HG03066 (cell line): ENCODE measurements around the gene FABP7.

Experiments
- ATAC-seq: cut with Tn5 transposase; IDR thresholded peaks from one replicate; pipeline ENCODE4 v1.9.1; 2021; ENCODE audit warnings: low read depth; ENCODE audit not compliant: unreplicated experiment

Gene FABP7

DNA sequence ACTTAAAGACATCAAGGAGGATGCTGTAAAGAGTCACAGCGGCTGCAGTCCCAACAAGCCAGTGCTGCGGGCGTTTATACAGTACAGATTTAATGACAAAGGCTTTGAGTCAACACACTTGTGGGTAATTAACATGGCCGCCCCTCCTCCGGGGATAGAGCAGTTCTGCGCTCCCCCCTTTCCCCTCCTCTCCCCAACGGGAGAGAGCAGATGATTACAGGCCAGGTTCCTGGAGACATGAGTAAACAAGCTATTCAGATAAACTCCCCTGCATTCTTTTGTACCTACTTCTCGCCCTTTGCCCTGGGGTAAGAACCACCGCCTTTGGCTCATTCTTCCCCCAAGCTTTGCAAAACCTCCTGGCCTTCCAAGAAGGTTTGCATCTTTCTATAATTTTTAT, 23.6 kb upstream of the FABP7 start:
- ATAC-seq = no peak

DNA sequence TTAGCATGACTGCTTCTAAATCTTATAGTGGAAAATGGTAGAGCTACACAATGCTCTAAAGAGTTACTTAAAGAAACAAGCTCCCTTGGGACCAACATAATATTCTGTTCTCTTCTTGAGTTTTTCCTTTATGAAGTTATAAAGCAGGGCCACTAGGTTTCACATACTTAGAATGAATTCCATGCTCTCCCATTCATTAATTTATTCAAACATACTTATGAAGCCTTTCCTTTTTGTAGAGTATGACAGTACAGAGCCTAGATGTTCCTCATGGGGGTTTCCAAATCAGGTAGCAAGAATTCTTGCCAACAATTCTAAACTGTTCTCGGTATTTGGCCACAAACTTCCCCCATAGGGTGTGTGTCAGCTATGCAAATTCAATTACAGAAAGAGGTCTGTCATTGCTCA, 20.6 kb upstream of the FABP7 start:
- peak; percentile 96 for ATAC-seq

DNA sequence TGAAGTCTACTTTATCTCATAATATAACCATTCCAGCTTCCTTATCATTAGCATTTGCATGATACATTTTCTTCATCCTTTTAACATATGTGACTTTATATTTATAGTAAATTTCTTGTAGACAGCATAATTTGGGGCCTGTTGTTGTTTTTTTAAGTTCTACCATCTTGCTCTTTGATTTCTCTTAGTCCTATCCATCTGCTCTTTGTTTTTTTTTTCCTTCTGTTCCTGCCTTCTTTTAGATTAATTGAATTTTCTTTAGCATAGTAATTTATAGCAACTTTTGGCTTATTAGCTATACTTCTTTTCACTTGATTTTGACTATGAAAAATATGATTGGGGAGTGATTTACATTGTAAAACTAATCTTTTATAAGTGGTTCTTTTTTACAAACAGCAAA, 19.2 kb upstream of the FABP7 start:
- ATAC-seq = no peak

DNA sequence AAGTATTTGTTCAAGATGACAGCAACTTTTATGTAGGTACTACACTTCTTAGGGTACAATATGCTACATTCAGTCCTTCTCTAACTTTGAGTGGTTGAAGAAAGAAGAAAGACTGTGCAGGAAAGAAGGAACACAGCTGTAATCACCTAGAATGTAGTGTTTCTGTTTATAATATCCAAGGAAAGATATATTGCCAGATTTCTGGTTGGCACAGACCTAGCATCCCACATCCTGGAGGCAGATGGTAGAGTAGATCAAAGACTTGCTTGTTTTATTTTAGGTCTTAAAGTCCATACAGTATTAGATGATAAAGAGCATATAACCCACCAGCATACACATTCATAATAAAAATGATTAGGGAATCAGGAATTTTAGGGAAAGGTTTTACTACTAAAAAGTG, 13.3 kb upstream of the FABP7 start:
- ATAC-seq = no peak

DNA sequence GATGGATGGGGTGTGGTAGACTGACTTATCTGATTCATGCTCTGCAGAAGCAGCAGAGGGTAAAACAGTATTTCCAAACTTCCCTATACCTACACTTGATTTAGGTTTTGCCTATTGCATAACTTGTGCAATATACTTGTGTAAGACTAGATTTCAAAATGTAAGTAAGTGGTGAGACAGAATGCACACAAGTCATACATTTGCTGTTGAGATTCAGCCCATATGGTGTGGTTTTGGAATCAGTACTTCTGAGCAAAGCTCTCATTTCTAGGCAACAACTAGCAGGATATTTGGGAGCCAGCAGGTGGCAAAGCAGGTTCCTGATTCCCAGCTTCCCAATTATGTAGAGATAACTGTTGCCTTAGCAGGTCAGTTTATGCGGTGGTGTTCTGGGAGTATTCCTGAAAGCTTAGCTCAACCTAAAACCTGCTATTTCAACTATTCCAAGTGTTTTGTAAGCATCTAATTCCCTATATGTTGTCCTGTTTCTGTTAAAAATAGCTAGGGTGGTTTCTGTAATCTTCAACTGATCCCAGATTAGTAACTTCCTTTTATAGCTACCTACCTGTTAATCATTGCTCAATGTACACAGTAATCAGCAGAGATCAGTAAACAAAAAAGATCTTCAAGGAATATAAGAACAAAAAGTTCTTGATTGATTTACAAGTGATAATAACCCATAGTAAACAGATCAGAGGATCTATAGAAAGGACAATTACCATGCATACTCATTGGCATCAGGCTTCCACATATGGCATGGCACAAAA, 8.5 kb upstream of the FABP7 start:
- ATAC-seq = no peak

DNA sequence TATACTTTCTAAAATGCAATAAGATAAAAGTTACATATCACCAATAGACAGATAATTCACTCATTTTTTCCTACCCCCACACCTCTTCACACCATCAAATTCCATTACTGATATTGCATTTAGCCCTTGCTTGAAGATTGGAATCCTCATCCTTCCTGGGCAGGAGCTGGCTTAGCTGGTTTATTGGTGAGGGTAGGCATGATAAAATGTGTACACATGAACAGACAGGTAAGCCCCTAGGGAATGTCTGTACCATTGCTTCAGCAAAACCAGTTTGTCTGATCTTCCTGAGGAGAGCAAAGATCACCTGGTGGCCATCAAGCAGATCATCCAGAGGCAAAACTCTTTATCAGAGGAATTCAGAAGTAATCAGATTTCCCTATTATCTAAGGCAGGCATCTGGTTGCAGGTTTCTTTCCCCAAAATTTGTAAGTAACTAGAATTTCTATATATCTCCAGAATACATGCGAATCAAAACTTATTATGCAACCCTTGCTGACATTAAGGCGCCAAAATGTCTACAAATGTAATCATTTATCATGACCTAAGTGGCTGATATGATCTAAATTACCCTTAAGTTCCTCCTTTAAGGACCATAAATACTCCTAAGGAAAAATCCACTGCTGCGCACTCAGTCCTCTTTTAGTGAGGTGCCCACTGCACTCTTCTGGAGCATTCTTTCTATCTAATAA, 6.6 kb upstream of the FABP7 start:
- ATAC-seq = no peak

DNA sequence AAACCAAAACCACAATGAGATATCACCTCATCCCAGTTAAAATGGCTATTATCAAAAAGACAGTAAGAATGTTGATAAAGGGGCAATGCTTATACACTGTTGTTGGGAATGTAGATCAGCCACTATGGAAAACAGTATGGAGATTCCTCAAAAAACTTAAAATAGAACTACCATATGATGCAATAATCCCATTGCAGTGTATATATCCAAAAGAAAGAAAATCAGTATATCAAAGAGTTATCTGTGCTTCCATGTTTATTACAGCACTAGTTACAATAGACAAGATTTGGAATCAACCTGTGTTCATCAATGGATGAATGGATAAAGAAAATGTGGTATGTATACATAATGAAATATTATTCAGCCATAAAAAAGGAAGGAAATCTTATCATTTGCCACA, 3.5 kb upstream of the FABP7 start:
- ATAC-seq = no peak

DNA sequence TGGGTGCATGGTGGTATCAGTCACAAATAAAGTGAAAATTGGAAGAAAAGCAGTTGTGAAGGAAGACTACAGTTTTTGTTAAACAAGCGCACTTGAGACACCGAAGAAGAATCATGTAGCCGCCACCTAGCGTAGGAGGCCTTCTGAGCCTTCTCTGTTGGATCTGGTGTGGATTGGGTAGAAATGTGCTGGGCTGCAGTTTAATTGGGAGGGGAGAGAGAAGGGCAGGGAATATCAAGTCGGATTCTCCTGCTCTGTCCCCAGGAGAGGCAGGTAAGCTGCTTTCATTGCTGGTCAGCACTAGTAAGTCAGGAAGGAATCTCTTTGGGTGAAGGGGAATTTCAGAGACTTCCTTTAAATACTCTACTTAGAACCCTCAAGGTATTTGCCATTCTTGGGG, 1.2 kb upstream of the FABP7 start:
- no peak for ATAC-seq

DNA sequence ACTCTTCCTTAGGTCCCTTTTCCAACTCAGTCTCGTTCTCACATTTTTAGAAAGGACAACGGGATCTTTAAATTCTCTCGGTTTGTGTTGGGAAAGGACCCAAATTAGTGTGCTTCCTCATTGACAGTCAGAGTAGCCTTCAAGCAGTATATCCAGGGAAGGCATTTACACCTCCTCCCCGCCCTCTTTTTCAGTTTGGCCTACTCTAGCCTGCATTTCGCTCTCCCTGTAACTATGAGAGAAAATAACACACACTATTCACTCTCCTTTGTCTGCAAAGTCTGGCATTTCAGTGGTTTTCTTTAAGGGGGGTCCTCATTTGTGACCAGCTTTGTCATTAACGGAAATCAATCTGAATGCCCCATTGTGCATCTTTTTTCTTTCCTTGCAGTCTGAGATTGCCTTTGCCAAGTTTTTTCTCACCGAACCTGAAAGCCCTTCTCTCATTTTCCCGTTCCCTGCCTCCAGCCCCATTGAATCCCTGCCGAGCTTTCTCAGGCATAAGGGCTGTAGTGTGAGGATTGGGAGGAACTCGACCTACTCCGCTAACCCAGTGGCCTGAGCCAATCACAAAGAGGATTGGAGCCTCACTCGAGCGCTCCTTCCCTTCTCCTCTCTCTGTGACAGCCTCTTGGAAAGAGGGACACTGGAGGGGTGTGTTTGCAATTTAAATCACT, 393 bp upstream of the FABP7 start:
- no peak for ATAC-seq

DNA sequence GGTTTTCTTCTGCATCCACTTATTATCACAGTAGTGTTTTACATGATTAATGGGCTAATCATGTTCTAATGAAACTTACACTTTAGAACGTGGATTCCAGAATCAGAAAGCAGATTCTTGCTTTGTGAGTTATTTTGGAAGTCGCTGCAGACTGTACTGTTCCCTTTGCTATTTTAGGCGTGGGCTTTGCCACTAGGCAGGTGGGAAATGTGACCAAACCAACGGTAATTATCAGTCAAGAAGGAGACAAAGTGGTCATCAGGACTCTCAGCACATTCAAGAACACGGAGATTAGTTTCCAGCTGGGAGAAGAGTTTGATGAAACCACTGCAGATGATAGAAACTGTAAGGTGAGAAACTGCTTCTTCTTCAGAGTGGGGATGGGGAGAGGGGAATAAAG, 598 bp downstream of the FABP7 start:
- no peak for ATAC-seq

DNA sequence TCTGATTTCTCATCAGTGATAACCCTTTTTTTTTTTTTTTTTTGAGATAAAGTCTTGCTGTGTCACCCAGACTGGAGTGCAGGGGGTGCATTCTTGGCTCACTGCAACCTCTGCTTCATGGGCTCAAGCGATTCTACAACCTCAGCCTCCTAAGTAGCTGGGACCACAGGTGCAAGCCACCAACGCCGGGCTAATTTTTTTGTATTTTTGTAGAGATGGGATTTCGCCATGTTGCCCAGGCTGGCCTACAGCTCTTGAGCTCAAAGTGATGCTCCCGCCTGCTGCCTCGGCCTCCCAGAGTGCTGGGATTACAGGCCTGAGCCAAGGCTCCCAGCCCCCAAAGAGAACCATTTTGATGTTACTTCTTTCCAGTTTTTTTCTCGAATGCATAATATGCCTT, 2.2 kb downstream of the FABP7 start:
- no peak for ATAC-seq

DNA sequence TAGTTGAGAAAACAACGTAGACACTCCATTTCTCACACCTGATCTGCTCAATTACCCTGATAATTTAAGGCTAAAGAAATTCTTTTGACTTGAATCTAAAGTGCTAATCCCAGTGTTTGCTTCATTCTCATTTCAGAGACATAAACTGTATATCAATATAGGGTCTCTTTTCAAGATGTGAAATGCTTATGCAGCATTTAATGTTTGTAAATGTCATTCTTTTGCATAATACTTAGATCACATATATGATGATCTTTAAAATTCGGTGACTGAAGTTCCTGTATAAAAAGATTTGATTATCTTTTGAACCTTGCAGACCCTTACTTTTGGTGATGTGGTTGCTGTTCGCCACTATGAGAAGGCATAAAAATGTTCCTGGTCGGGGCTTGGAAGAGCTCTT, 3.9 kb downstream of the FABP7 start:
- ATAC-seq = no peak

DNA sequence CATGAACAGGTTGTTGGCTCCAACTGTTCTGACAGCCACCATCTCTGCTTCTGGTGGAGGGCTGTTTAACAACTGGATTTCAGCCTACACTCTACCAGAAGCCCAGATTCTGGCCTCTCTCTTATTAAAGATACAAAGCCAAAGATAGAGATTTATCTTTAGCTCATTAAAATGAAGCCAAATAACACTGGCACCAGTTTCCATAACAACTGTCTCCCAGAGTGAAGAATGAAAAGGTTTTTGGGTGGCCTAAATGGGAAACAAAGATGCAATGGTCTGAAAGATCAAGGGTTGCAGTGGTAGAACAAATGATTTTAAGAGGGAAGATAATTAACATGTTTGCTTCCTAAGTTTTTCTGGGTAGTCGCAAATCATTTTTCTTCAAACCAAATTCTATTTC, 6.4 kb downstream of the FABP7 start:
- no peak for ATAC-seq

DNA sequence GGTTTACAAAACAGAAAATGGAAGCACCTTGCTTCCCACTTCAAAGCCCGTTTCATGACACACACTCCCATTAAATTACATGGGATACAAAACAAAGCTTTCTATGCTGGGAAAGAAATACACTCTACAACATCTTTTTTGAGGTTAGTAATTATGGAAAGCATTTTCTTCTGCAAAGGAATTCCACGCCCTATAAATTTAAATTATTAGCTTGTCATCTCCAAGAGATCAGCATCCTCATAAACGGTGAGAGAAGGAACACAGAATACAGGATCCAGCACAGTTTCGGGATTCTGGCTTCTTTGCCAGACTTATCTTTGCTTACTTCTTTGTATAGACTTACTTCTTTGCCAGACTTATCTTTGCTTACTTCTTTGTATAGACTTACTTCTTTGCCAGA, 8.2 kb downstream of the FABP7 start:
- no peak for ATAC-seq

DNA sequence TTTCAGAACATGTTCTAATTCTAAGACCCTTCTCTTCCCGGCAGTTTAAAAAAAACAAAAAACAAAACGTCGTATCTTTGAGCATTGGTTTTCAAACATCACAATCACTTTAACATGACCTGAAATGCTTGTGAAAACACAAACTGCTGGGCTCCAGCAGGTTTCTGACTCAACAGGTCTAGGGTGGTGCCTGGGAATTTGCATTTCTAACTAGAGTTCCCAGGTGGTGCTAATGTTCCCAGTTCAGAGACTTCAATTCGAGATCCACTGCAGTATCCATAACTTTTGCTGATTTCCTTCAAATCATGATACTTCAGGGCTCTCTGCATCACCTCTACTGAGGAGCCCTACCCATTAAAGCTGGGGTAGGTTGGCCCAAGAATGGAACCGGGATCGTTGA, 8.7 kb downstream of the FABP7 start:
- no peak for ATAC-seq

DNA sequence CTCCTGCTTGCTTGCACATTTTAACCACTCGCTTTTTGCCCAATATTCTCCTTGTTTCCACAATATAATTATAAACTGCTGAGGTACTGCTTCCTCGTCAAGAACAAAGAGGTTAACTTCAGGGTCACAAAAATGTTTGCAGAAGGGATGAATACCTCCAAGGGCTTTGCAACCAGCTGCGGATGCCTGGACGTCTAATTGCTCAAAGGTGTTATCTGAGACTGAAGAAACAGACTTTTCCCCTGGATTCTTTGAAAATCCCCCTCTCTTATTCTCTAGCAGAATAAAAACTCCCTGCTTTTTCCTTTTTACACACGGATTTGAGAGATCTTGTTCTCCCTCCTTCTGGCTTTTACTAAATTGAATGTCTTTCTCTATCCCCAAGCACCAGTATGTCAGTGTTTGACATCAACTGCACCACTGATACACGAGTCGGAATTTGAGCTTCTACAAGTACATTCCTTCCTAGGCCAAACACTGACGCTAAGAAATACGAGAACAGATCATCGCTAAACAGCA, 9.2 kb downstream of the FABP7 start:
- no peak for ATAC-seq

DNA sequence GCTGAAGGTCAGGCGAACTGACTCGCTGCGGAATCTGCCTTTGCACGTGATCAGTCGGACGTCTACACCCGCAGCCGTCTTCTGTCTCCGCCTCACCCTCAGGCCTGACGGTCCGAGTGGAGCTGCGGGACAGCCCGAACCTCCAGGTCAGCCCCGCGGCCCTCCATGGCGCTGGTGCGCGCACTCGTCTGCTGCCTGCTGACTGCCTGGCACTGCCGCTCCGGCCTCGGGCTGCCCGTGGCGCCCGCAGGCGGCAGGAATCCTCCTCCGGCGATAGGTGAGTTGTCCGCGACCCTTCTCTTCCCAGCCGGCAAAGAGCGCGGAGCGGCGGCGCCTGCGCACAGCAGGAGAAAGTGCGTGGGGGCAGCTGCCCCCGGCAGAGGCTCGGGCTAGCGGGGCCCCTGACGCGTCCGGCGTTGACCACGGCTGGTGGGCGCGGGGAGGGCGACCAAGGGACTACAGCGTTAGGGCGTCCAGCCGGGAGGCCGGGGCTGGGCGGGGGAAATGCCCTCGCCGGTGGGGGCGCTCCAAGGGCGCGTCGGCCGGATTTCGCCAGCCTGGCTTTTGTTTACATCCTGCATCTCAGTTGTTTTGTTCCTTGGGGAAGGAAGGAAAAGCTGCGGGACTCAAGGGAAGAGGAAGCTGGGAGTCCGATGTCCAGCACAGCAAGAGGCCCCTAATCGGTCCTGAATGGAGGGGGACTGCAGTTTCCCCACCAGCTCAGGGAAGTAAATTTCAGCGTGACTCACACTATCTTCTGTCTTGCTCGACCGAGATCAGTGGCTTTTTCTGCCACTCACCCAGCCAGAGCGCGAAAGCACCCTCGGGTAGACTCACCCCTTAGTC, 9.9 kb downstream of the FABP7 start, which contains the start of gene SMPDL3A:
Gene SMPDL3A (plus strand): TSS at position 77 of the 846 bp plus-strand sequence. CDS start 89 bp downstream, at position 166.
- peak; percentile 51 for ATAC-seq

DNA sequence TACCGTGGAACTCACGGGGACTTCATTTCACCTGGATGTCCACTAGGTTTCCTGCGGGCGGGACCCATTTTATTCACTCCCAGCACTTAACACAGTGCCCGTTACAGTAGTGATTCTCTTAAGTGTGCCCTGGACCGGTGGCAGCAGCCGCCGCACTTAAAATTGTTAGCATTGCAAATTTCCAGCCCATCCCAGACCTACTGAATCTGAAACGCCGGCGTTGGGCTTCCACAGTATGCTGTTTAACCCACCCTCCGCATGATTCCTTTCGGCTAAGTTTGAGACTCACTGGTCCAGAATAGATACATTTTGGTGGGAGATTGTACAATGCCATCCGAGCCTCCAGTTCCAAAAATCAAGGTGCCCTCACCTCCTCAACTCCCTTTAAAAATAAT, 10.5 kb downstream of the FABP7 start:
- ATAC-seq = no peak

DNA sequence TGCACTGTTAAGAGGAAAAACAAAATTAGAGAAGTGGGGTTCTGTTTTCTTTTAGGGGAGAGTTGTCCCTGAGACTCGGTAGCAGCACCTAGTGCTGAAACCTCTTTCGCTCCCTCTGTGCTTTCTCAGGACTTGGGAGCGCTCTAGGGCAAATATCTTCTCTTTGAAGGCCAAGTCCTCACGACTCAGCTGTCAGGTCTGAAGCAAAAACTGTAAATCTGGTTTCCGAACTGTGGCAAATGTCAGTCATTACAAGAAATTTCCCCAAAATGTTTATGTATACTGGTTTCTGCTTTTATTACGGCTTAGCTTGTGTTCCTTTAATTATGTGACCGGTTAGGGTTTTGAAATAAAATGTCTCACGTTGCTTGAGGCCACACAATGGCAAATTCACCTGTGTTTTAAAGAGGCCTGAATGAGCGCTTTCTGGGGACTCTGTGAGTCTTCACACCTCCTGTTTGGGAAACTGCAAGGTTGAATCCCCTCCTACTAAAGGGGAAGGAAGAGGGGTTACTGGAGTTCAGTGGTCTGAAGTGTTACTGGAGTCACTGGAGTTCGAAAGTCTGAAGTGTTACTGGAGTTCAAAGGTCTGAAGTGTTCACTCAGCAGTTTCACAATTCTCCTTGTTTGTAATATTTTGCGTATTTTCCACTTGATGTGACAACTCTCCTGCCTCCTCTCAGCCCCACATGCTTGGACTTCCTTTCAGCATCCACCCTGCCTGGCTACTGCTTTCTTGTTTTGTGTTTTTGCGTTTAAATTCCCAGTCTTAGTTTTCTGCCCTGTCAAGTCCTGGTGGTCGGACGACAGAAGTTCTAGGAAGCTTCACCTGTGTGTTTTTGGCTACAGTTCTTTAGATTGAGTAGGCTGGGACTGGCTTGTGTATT, 11.2 kb downstream of the FABP7 start:
- ATAC-seq = no peak

DNA sequence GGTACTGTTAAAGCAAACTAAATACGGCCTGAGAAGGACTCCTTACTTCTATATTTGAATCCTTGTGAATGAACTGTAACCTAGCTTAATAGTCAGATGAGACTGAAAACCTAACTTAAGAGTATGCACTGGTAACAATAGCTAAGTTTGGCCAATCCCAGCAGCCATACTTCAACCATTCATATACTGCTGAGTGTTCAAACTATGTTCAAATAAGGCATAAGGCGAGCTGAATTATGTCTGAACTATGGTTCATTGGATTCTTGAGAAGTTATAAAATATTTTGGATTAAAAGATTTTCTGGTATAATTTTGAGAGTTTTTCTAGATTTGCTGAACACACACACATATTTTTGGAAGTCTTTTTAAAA, 11.8 kb downstream of the FABP7 start:
- ATAC-seq = no peak
